Activated CD4-positive, alpha-beta memory T cell treated with anti-CD3 and anti-CD28 coated beads, Interleukin-2, amount 10 ng/mL, durations not matched to agents 7 days and 5 days (primary cell): ENCODE measurements around the gene TRMT44. TPM values are rescaled to one million over a fixed set of nuclear protein-coding genes. Genes with fewer than 3 reads are reported as not detected.

ENCODE experiments used
- CTCF ChIA-PET: fragments of 350-600 bp; sonication (Branson Sonifier 250); formaldehyde crosslinking; loops from one replicate; lab custom pipeline; 2021; ENCODE audit warnings: antibody characterized with exemption, inconsistent platforms; lab: Charles Lee
- POLR2A ChIA-PET: fragments of 350-600 bp; sonication (Branson Sonifier 250); formaldehyde crosslinking; loops from one replicate; lab custom pipeline; 2021; ENCODE audit warnings: antibody characterized with exemption; lab: Charles Lee
- DNase-seq: peaks from one replicate; pipeline ENCODE4 v3.0.0-alpha.2; 2020
- H3K27ac Mint-ChIP-seq: one replicate; pipeline ENCODE4 v1.8.0; 2021; ENCODE audit warnings: mild to moderate bottlenecking, mixed read lengths
- H3K27me3 Mint-ChIP-seq: one replicate; pipeline ENCODE4 v1.8.0; 2021; ENCODE audit warnings: mixed read lengths
- H3K36me3 Mint-ChIP-seq: one replicate; pipeline ENCODE4 v1.8.0; 2021; ENCODE audit warnings: low read depth, mixed read lengths
- H3K4me1 Mint-ChIP-seq: one replicate; pipeline ENCODE4 v1.8.0; 2021; ENCODE audit warnings: mixed read lengths
- H3K4me3 Mint-ChIP-seq: one replicate; pipeline ENCODE4 v1.8.0; 2021; ENCODE audit warnings: mild to moderate bottlenecking, mixed read lengths
- H3K9me3 Mint-ChIP-seq: one replicate; pipeline ENCODE4 v1.8.0; 2021; ENCODE audit warnings: mixed read lengths
- total RNA-seq, 2 experiments: library from RNA; stranded (reverse); gene quantifications; one replicate each; pipeline ENCODE4 v1.2.3, GENCODE V29; 2021

The TRMT44 gene
- total RNA-seq, 2 experiments from 2014 or later: 15.7 to 17.8 TPM

GRCh38 chr4:8517946-8518345 lies 77.4 kb downstream of the TRMT44 start:
- Mint-ChIP-seq H3K9me3 (peaks cover 3% of the 10 kb centered on the region), H3K27ac (no peak overlapping the region), H3K4me3 (no peak overlapping the region), H3K27me3 (no peaks in the 10 kb centered on the region), H3K4me1 (no peaks in the 10 kb centered on the region), H3K36me3 (no peaks in the 10 kb centered on the region)
- ChIA-PET POLR2A (no interaction called here), CTCF (no interaction called here)
- no peak for DNase-seq

- POLR2A ChIA-PET: no interaction called here
- H3K27ac Mint-ChIP-seq: no peak overlapping the region
These were observed 81.9 kb downstream of the TRMT44 start for GRCh38 chr4:8522160-8523120.

GRCh38 chr4:8523175-8523574 lies 82.6 kb downstream of the TRMT44 start:
- POLR2A ChIA-PET: no interaction called here
- Mint-ChIP-seq H3K27me3 (no peaks in the 10 kb centered on the region), H3K27ac (no peak overlapping the region)

More at GRCh38 chr4:8522160-8523120, 81.9 kb downstream of the TRMT44 start:
- H3K9me3 Mint-ChIP-seq: peaks cover 3% of the 10 kb centered on the region
- no peaks in the 10 kb centered on the region for H3K27me3 Mint-ChIP-seq
- H3K4me1 Mint-ChIP-seq: no peaks in the 10 kb centered on the region
- no peak overlapping the region for H3K4me3 Mint-ChIP-seq
- no peaks in the 10 kb centered on the region for H3K36me3 Mint-ChIP-seq
- no peak for DNase-seq
- CTCF ChIA-PET: no interaction called here

GRCh38 chr4:8523766-8524165 lies 83.2 kb downstream of the TRMT44 start:
- DNase-seq: no peak
- ChIA-PET POLR2A (no interaction called here), CTCF (no interaction called here)
- Mint-ChIP-seq H3K4me1 (no peaks in the 10 kb centered on the region), H3K4me3 (no peak overlapping the region), H3K36me3 (no peaks in the 10 kb centered on the region), H3K27me3 (no peaks in the 10 kb centered on the region), H3K9me3 (peaks cover 3% of the 10 kb centered on the region), H3K27ac (no peak overlapping the region)

More at GRCh38 chr4:8523175-8523574, 82.6 kb downstream of the TRMT44 start:
- no peak for DNase-seq
- no peak overlapping the region for H3K4me3 Mint-ChIP-seq
- CTCF ChIA-PET: no interaction called here
- H3K9me3 Mint-ChIP-seq: peaks cover 3% of the 10 kb centered on the region
- no peaks in the 10 kb centered on the region for H3K4me1 Mint-ChIP-seq
- H3K36me3 Mint-ChIP-seq: no peaks in the 10 kb centered on the region

GRCh38 chr4:8524595-8525382 lies 84.2 kb downstream of the TRMT44 start:
- Mint-ChIP-seq H3K4me1 (no peaks in the 10 kb centered on the region), H3K36me3 (no peaks in the 10 kb centered on the region)

GRCh38 chr4:8525383-8526120 lies 85.0 kb downstream of the TRMT44 start:
- DNase-seq: no peak
- no peak overlapping the region for H3K27ac Mint-ChIP-seq
- no peaks in the 10 kb centered on the region for H3K36me3 Mint-ChIP-seq
- no peaks in the 10 kb centered on the region for H3K4me1 Mint-ChIP-seq
- POLR2A ChIA-PET: no interaction called here
- CTCF ChIA-PET: no interaction called here
- no peaks in the 10 kb centered on the region for H3K27me3 Mint-ChIP-seq
- no peak overlapping the region for H3K4me3 Mint-ChIP-seq
- peaks cover 2% of the 10 kb centered on the region for H3K9me3 Mint-ChIP-seq

More at GRCh38 chr4:8524595-8525382, 84.2 kb downstream of the TRMT44 start:
- Mint-ChIP-seq H3K27ac (no peak overlapping the region), H3K4me3 (no peak overlapping the region), H3K9me3 (peaks cover 2% of the 10 kb centered on the region), H3K27me3 (no peaks in the 10 kb centered on the region)
- ChIA-PET CTCF (no interaction called here), POLR2A (no interaction called here)
- no peak for DNase-seq

Other genes starting within 250 kb of the TRMT44 start
- 10 to 100 TPM; 16.8 to 19.5 TPM for gene SH3TC1, start 241.5 kb upstream of the TRMT44 start, total RNA-seq
- gene HTRA3, start 171.0 kb upstream of the TRMT44 start, total RNA-seq: not detected
- 10 to 100 TPM; 16.8 to 17.7 TPM for gene ACOX3, start 54 bp upstream of the TRMT44 start, total RNA-seq
- under 1 TPM; 0.08 to 0.13 TPM for gene GPR78, start 139.6 kb downstream of the TRMT44 start, total RNA-seq
- under 1 TPM; 0.48 to 0.75 TPM for gene CPZ, start 152.0 kb downstream of the TRMT44 start, total RNA-seq